Measurements from ENCODE around the gene COL27A1.

The COL27A1 gene

GRCh38 chr9:114348261-114348905, 193.0 kb downstream of the COL27A1 start:
- DNase-seq: no peak

DNA sequence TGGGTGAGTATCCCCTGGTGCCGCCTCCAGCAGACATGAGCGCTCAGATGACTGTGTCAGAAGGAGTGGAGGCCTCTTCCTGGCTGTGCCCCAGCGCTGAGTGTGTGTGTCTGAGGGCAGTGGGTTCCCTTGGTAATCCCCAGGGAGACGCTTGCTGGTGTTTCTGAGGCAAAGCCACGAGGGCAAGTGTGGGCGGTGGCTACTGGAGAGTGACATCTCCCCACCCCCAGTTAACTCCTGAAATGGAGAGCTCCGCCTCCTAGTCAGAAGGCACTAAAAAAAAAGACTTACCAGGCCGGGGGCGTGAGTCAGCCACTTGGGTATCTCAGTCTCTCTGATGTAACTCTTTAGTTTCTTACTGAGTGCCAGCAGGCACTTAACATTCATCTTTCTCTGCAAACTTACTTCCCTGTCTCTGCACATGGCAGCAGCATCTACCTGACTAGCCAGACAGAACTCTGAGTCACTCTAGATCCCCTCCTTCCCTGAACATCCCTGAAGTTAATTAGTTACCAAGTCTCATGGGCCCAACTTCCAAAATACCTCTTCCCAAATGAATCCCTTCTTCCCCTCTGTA, 193.7 kb downstream of the COL27A1 start:
- DNase-seq: peak; percentile 12 to 38 (median 30)

DNA sequence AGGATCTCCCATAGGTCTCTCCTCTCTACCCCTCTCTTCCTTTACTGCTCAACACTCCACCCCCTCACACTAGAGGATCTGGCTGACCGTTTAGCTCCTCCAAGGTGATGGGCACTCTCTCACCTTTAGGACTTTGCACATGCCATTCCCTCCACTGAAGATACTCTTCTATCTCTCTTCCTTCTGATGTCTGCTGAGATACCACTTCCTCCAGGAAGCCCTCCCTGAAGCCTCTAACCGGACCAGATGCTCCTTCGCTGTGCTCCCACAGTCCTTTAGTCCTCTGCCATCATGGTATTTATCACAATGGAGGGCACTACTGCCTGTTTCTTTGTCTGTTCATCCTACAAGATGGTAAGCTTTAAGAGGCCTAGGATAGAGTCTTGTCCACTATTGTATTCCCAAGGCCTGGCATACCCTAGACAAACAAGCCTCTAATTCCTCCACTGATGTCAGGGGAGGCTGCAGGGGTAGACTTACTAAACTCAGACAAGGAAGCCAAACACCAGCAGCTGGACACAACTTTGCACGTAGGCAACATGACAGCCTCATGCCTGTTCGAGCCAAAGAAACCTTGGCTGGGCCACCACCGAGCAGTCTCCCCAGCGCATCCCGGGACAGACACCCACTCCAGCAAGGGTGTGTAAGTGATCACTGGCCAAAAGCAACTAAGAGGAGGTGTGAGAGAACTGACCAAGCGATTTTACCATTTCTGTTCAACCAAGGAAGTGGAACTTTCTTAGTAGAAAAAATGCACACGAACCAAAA, 194.6 kb downstream of the COL27A1 start:
- no peak for DNase-seq

- no peak for DNase-seq
Observed at GRCh38 chr9:114350636-114351401, 195.5 kb downstream of the COL27A1 start.

DNA sequence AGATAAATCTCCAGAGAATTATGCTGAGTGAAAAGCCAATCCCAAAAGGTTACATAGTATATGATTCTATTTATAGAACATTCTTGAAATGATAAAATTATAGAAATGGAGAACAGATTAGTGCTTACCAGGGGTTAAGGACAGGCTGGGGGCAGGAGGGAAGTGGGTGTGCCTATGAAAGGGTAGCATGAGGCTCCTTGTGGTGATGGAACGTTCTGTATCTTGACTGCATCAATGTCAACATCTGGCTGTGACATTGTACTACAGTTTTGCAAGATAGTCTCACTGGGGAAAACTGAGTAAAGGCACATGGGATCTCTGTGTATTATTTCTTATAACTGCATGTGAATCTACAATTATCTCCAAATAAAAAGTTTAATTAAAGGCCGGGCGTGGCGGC, 196.6 kb downstream of the COL27A1 start:
- no peak for DNase-seq

DNA sequence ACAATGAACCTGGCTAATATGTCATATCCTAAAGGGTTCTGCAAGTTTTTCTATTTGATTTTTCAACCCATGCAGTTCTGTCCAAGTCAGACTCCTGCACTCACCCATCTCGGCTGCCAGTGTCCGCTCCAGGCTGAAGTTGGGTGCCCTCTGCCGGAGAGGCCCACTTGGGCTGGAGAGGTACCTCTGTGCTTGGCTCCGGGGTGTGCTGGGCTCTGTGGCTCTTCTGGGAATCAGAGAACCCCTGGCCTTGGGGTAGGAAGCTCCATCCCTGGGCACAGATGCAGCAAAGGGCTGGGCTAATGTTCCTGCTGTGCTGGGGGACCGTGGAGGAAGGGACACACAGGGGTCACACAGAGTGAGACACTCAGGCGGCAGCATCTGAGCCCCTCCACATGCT, 200.5 kb downstream of the COL27A1 start:
- DNase-seq: no peak

GRCh38 chr9:114356792-114357191, 201.5 kb downstream of the COL27A1 start:
- DNase-seq: no peak

- DNase-seq: no peak
Observed at GRCh38 chr9:114357360-114357759, 202.0 kb downstream of the COL27A1 start.

- DNase-seq: no peak
Observed at GRCh38 chr9:114357911-114358328, 202.6 kb downstream of the COL27A1 start.

- DNase-seq: no peak
Observed at GRCh38 chr9:114359801-114360200, 204.5 kb downstream of the COL27A1 start.

GRCh38 chr9:114361542-114361941, 206.2 kb downstream of the COL27A1 start:
- no peak for DNase-seq

All from activated naive CD4-positive, alpha-beta T cell (primary cell).